Body of pancreas (tissue), 4 donors: Measurements from ENCODE around the gene EFCAB6.

Source experiments
- CTCF ChIP-seq, 7 experiments: fragments of 450-650 bp in 4 of 7; fragments of 200-600 bp in 3 of 7; sonication (generic) in 3 of 7; IDR thresholded peaks; one replicate each; pipeline ENCODE4 v1.5.1; 2016 to 2019; ENCODE audit warnings: antibody characterized with exemption in 7 of 7
- POLR2A ChIP-seq, 3 donors: fragments of 450-650 bp; IDR thresholded peaks; one replicate each; pipeline ENCODE4 v1.6.1; 2016; ENCODE audit warnings: antibody characterized with exemption in 3 of 3, mild to moderate bottlenecking in 2 of 3

GRCh38 chr22:43636086-43636485, 176.0 kb downstream of the EFCAB6 start:
- TF ChIP-seq CTCF (IDR thresholded peaks at IDR 0.05) (no peak), POLR2A (IDR thresholded peaks at IDR 0.05) (no peak)
